MCF 10A (cell line): ENCODE measurements around the gene GFRA1. TPM values are rescaled to one million over a fixed set of nuclear protein-coding genes. Genes with fewer than 3 reads are reported as not detected.

Experiments used
- BruUV-seq: library from RNA; stranded (reverse); fragments of 400-500 nt; replicated peaks from 2 replicates; lab custom pipeline; 2021; lab: Mats Ljungman, UMichigan
- CTCF ChIA-PET: fragments of 300-600 bp; sonication (Branson Sonifier 250); formaldehyde crosslinking; extraction: SDS; loops from one replicate; lab custom pipeline; 2021; ENCODE audit warnings: antibody characterized with exemption, inconsistent platforms; lab: Yijun Ruan, JAX
- POLR2A ChIA-PET: fragments of 300-600, 350-650 bp; sonication (Branson Sonifier 250); formaldehyde crosslinking; extraction: SDS; loops from one replicate; lab custom pipeline; 2020; ENCODE audit warnings: antibody characterized with exemption, inconsistent platforms; lab: Yijun Ruan, JAX
- DNase-seq: peaks from one replicate; pipeline ENCODE4 v3.0.0-alpha.2; 2018; ENCODE audit not compliant: unreplicated experiment
- H3K27ac Mint-ChIP-seq: one replicate; pipeline ENCODE4 v1.8.0; 2022; ENCODE audit warnings: mild to moderate bottlenecking, low read depth, mixed read lengths; ENCODE audit not compliant: unreplicated experiment
- H3K27me3 Mint-ChIP-seq: one replicate; pipeline ENCODE4 v1.8.0; 2022; ENCODE audit warnings: mixed read lengths; ENCODE audit not compliant: insufficient read depth, unreplicated experiment
- H3K36me3 Mint-ChIP-seq: one replicate; pipeline ENCODE4 v1.8.0; 2022; ENCODE audit warnings: mild to moderate bottlenecking, moderate library complexity, mixed read lengths; ENCODE audit not compliant: insufficient read depth, unreplicated experiment
- H3K4me1 Mint-ChIP-seq: one replicate; pipeline ENCODE4 v1.8.0; 2022; ENCODE audit warnings: mixed read lengths; ENCODE audit not compliant: insufficient read depth, unreplicated experiment
- H3K4me3 Mint-ChIP-seq: one replicate; pipeline ENCODE4 v1.8.0; 2022; ENCODE audit warnings: mild to moderate bottlenecking, moderate library complexity, mixed read lengths; ENCODE audit not compliant: unreplicated experiment
- H3K9me3 Mint-ChIP-seq: one replicate; pipeline ENCODE4 v1.8.0; 2022; ENCODE audit warnings: mixed read lengths; ENCODE audit not compliant: unreplicated experiment
- CTCF ChIP-seq: fragments of 200-600 bp; IDR thresholded peaks from one replicate; pipeline ENCODE4 v1.8.0; 2022; ENCODE audit warnings: antibody characterized with exemption, mild to moderate bottlenecking; ENCODE audit not compliant: unreplicated experiment
- intact Hi-C: fragments of 100-400 bp; cut with micrococcal nuclease; formaldehyde crosslinking; loops from 2 replicates; pipeline ENCODE4 v1.14.1; 2022
- total RNA-seq: library from RNA; stranded (reverse); gene quantifications from 2 replicates; pipeline ENCODE4 v1.2.3, GENCODE V29; 2022

The GFRA1 gene
- total RNA-seq, 1 experiment from 2014 or later, result not detected

GRCh38 chr10:116024271-116024878 lies 248.6 kb downstream of the GFRA1 start:
- no peak for TF ChIP-seq CTCF
- intact Hi-C loops, result no loop called here
- CTCF ChIA-PET, result no interaction called here

GRCh38 chr10:116017405-116017804 lies 255.6 kb downstream of the GFRA1 start:
- no peaks in the 10 kb centered on the region for H3K27me3 Mint-ChIP-seq
- H3K4me1 Mint-ChIP-seq, result no peaks in the 10 kb centered on the region
- no peaks in the 10 kb centered on the region for H3K36me3 Mint-ChIP-seq
- DNase-seq, result no peak
- intact Hi-C loops, result no loop called here
- POLR2A ChIA-PET, result no interaction called here
- CTCF ChIA-PET, result interaction anchor here (1.3 kb wide), 1 partner anchor 103 kb away, joined by 3 read pairs; no protein-coding TSS in a partner anchor
- no peaks in the 10 kb centered on the region for H3K9me3 Mint-ChIP-seq
- BruUV-seq, result no TSS peak
- no peak overlapping the region for H3K4me3 Mint-ChIP-seq
- H3K27ac Mint-ChIP-seq, result no peak overlapping the region
- no peak for TF ChIP-seq CTCF

More at GRCh38 chr10:116024271-116024878, 248.6 kb downstream of the GFRA1 start:
- no peak for DNase-seq
- H3K27ac Mint-ChIP-seq, result no peak overlapping the region
- no peak overlapping the region for H3K4me3 Mint-ChIP-seq
- POLR2A ChIA-PET, result interaction anchor here (0.6 to 0.7 kb wide), 2 partner anchors 14 to 44 kb away, joined by 3 read pairs; no protein-coding TSS in a partner anchor
- no peaks in the 10 kb centered on the region for H3K4me1 Mint-ChIP-seq
- no peaks in the 10 kb centered on the region for H3K9me3 Mint-ChIP-seq
- H3K27me3 Mint-ChIP-seq, result no peaks in the 10 kb centered on the region
- BruUV-seq, result no TSS peak
- H3K36me3 Mint-ChIP-seq, result no peaks in the 10 kb centered on the region

- POLR2A ChIA-PET, result no interaction called here
- H3K27ac Mint-ChIP-seq, result no peak overlapping the region
- CTCF ChIA-PET, result interaction anchor here (1.7 kb wide), 1 partner anchor 9 kb away, joined by 4 read pairs; no protein-coding TSS in a partner anchor
Observed at GRCh38 chr10:116015583-116016333, 257.2 kb downstream of the GFRA1 start.

More at GRCh38 chr10:116015583-116016333, 257.2 kb downstream of the GFRA1 start:
- Mint-ChIP-seq H3K4me3 (no peak overlapping the region), H3K36me3 (no peaks in the 10 kb centered on the region), H3K4me1 (no peaks in the 10 kb centered on the region), H3K9me3 (no peaks in the 10 kb centered on the region), H3K27me3 (no peaks in the 10 kb centered on the region)
- TF ChIP-seq CTCF, result no peak
- no peak for DNase-seq
- intact Hi-C loops, result no loop called here
- BruUV-seq, result no TSS peak
